PFSK-1 (cell line): ENCODE measurements around the gene ELMO1.

ENCODE experiments used
- FOXP2 ChIP-seq: optimal IDR thresholded peaks from 2 replicates; pipeline ENCODE3; 2011; ENCODE audit warnings: borderline replicate concordance, control low read depth, inconsistent platforms; ENCODE audit not compliant: insufficient read depth; ENCODE audit errors: extremely low read length, extremely low read depth
- POLR2AphosphoS5 ChIP-seq: IDR thresholded peaks from 2 replicates; pipeline ENCODE4 v1.6.1; 2012; ENCODE audit warnings: low read depth, mild to moderate bottlenecking, control low read depth, low read length, moderate library complexity
- SIN3A ChIP-seq: IDR thresholded peaks from 2 replicates; pipeline ENCODE4 v1.6.1; 2012; ENCODE audit warnings: mild to moderate bottlenecking, low read length, moderate library complexity, borderline replicate concordance; ENCODE audit not compliant: insufficient read depth
- TAF1 ChIP-seq: IDR thresholded peaks from 2 replicates; pipeline ENCODE4 v1.6.1; 2012; ENCODE audit warnings: low read length, control low read depth, borderline replicate concordance; ENCODE audit not compliant: insufficient read depth

DNA sequence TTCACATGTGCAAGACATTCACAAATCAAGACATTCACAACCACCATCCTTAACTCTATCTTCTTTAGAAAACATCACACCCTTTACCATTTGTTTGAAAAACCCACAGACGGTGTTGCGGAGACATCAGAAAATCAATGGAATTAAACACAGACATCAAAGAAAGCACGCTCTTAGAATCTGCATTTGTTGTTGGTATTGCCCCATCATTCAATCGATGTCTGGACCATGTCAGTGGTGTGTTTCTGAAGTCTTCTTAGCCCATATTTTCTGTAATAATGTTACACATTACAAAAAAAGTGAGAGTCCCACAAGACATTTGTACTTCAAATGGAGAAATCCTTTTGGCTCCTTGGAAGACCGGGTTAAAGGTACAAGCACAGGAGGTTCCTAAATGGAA, 550.5 kb downstream of the ELMO1 start:
- TF ChIP-seq TAF1 (no peak), FOXP2 (no peak), SIN3A (no peak), POLR2AphosphoS5 (no peak)
